WTC11 (cell line): Measurements from ENCODE around the gene SLC35F1. TPM values are rescaled to one million over a fixed set of nuclear protein-coding genes. Genes with fewer than 3 reads are reported as not detected.

Source experiments
- ATAC-seq: fragments of 200-7000 bp; cut with Tn5 transposase; 2 replicates; pipeline ENCODE4 v1.10.0; 2021; ENCODE audit warnings: mild to moderate bottlenecking, moderate library complexity
- CTCF ChIA-PET: fragments of 300-600 bp; sonication (Branson Sonifier 250); formaldehyde crosslinking; loops from one replicate; lab custom pipeline; 2021; ENCODE audit warnings: antibody characterized with exemption; lab: Charles Lee
- POLR2A ChIA-PET: fragments of 350-600 bp; sonication (Branson Sonifier 250); formaldehyde crosslinking; loops from one replicate; lab custom pipeline; 2021; ENCODE audit warnings: antibody characterized with exemption; lab: Charles Lee
- DNase-seq: peaks from one replicate; pipeline ENCODE4 v3.0.0; 2021; ENCODE audit warnings: low spot score
- H3K27ac Mint-ChIP-seq: 2 replicates; pipeline ENCODE4 v1.8.0; 2021; ENCODE audit warnings: mixed read lengths
- H3K27me3 Mint-ChIP-seq: 2 replicates; pipeline ENCODE4 v1.8.0; 2021; ENCODE audit warnings: low read depth, mild to moderate bottlenecking, moderate library complexity, mixed read lengths
- H3K36me3 Mint-ChIP-seq: 2 replicates; pipeline ENCODE4 v1.8.0; 2021; ENCODE audit warnings: mixed read lengths
- H3K4me1 Mint-ChIP-seq: 2 replicates; pipeline ENCODE4 v1.8.0; 2022; ENCODE audit warnings: mixed read lengths
- H3K4me3 Mint-ChIP-seq: 2 replicates; pipeline ENCODE4 v1.8.0; 2021; ENCODE audit warnings: mild to moderate bottlenecking, moderate library complexity, mixed read lengths
- H3K9me3 Mint-ChIP-seq: 2 replicates; pipeline ENCODE4 v1.8.0; 2021; ENCODE audit warnings: mixed read lengths
- ATF1 ChIP-seq: sonication (generic); formaldehyde crosslinking; IDR thresholded peaks from 2 replicates; pipeline ENCODE4 v1.8.1; 2023; ENCODE audit warnings: mild to moderate bottlenecking, moderate library complexity, missing genetic modification reagents
- ATF3 ChIP-seq: sonication (generic); formaldehyde crosslinking; conservative IDR thresholded peaks from 2 replicates; pipeline ENCODE4 v1.8.1; 2022; ENCODE audit warnings: mild to moderate bottlenecking, missing genetic modification reagents
- CREB1 ChIP-seq: sonication (generic); formaldehyde crosslinking; IDR thresholded peaks from 2 replicates; pipeline ENCODE4 v1.8.0; 2023; ENCODE audit warnings: mild to moderate bottlenecking, missing genetic modification reagents
- CTCF ChIP-seq: fragments of 200-600 bp; IDR thresholded peaks from 2 replicates; pipeline ENCODE4 v1.8.0; 2022; ENCODE audit warnings: antibody characterized with exemption
- E2F4 ChIP-seq: sonication (generic); formaldehyde crosslinking; IDR thresholded peaks from 2 replicates; pipeline ENCODE4 v1.8.1; 2022; ENCODE audit warnings: low read depth, mild to moderate bottlenecking, moderate library complexity, missing genetic modification reagents, borderline replicate concordance
- EMX1 ChIP-seq: fragments of 250-450 bp; sonication (Bioruptor Pico); IDR thresholded peaks from 2 replicates; pipeline ENCODE4 v1.8.0; 2021; ENCODE audit warnings: mild to moderate bottlenecking
- FOXJ3 ChIP-seq: sonication (generic); formaldehyde crosslinking; IDR thresholded peaks from 2 replicates; pipeline ENCODE4 v1.9.0; 2021; ENCODE audit warnings: missing genetic modification reagents, mild to moderate bottlenecking, borderline replicate concordance
- HMGXB4 ChIP-seq: sonication (generic); formaldehyde crosslinking; IDR thresholded peaks from 2 replicates; pipeline ENCODE4 v1.8.1; 2023; ENCODE audit warnings: mild to moderate bottlenecking, moderate library complexity, missing genetic modification reagents
- JAZF1 ChIP-seq: fragments of 250-450 bp; sonication (Bioruptor Pico); IDR thresholded peaks from 2 replicates; pipeline ENCODE4 v1.9.0; 2021; ENCODE audit warnings: moderate library complexity, mild to moderate bottlenecking, inconsistent platforms
- KAT7 ChIP-seq: sonication (generic); formaldehyde crosslinking; IDR thresholded peaks from 2 replicates; pipeline ENCODE4 v1.8.1; 2023; ENCODE audit warnings: missing genetic modification reagents, mild to moderate bottlenecking, borderline replicate concordance
- MAX ChIP-seq: sonication (generic); formaldehyde crosslinking; IDR thresholded peaks from 2 replicates; pipeline ENCODE4 v1.8.0; 2022; ENCODE audit warnings: mild to moderate bottlenecking, missing genetic modification reagents
- NR1H2 ChIP-seq: sonication (generic); formaldehyde crosslinking; IDR thresholded peaks from 2 replicates; pipeline ENCODE4 v1.9.0; 2021; ENCODE audit warnings: mild to moderate bottlenecking, moderate library complexity, missing genetic modification reagents
- PREB ChIP-seq: sonication (generic); formaldehyde crosslinking; IDR thresholded peaks from 2 replicates; pipeline ENCODE4 v1.8.1; 2022; ENCODE audit warnings: mild to moderate bottlenecking, missing genetic modification reagents, moderate library complexity, borderline replicate concordance
- RORB ChIP-seq: fragments of 250-450 bp; sonication (Bioruptor Pico); IDR thresholded peaks from 2 replicates; pipeline ENCODE4 v1.9.0; 2021; ENCODE audit warnings: mild to moderate bottlenecking
- SP1 ChIP-seq: sonication (generic); formaldehyde crosslinking; conservative IDR thresholded peaks from 2 replicates; pipeline ENCODE4 v1.8.1; 2022; ENCODE audit warnings: missing genetic modification reagents
- USF2 ChIP-seq: sonication (generic); formaldehyde crosslinking; IDR thresholded peaks from 2 replicates; pipeline ENCODE4 v1.8.1; 2023; ENCODE audit warnings: mild to moderate bottlenecking, missing genetic modification reagents, moderate library complexity
- ZNF317 ChIP-seq: sonication (generic); formaldehyde crosslinking; IDR thresholded peaks from 2 replicates; pipeline ENCODE4 v1.8.1; 2023; ENCODE audit warnings: low read depth, mild to moderate bottlenecking, moderate library complexity, missing genetic modification reagents, borderline replicate concordance
- ZNF423 ChIP-seq: fragments of 250-450 bp; sonication (Bioruptor Pico); IDR thresholded peaks from 2 replicates; pipeline ENCODE4 v2.1.2; 2022; ENCODE audit warnings: mild to moderate bottlenecking, moderate library complexity
- ZNF512 ChIP-seq: sonication (generic); formaldehyde crosslinking; IDR thresholded peaks from 2 replicates; pipeline ENCODE4 v1.8.1; 2022; ENCODE audit warnings: missing genetic modification reagents, borderline replicate concordance
- total RNA-seq: library from RNA; stranded (reverse); gene quantifications from 3 replicates; pipeline ENCODE4 v1.2.3, GENCODE V29; 2021

The SLC35F1 gene
- total RNA-seq, 1 experiment from 2014 or later: 11.0 TPM

GRCh38 chr6:118277631-118278030 lies 370.6 kb downstream of the SLC35F1 start:
- CTCF ChIA-PET: no interaction called here

GRCh38 chr6:118280210-118280609 lies 373.1 kb downstream of the SLC35F1 start:
- ChIA-PET CTCF (no interaction called here), POLR2A (no interaction called here)
- H3K36me3 Mint-ChIP-seq: no peaks in the 10 kb centered on the region
- no peaks in the 10 kb centered on the region for H3K27me3 Mint-ChIP-seq
- H3K27ac Mint-ChIP-seq: no peak overlapping the region
- ATAC-seq (no peak), DNase-seq (no peak)
- peaks cover 13% of the 10 kb centered on the region for H3K4me1 Mint-ChIP-seq
- no peaks in the 10 kb centered on the region for H3K9me3 Mint-ChIP-seq
- H3K4me3 Mint-ChIP-seq: no peak overlapping the region
- TF ChIP-seq USF2 (CRISPR knock-in tag) (no peak), JAZF1 (no peak), HMGXB4 (CRISPR knock-in tag) (no peak), CREB1 (CRISPR knock-in tag) (no peak), FOXJ3 (CRISPR knock-in tag) (no peak), MAX (CRISPR knock-in tag) (no peak), SP1 (CRISPR knock-in tag) (no peak)

More at GRCh38 chr6:118277631-118278030, 370.6 kb downstream of the SLC35F1 start:
- Mint-ChIP-seq H3K9me3 (0 out of 2 replicates have a peak, but pooled peaks cover 3% of the 10 kb centered on the region), H3K4me1 (peaks cover 8% of the 10 kb centered on the region)
- POLR2A ChIA-PET: interaction anchor here (0.7 kb wide), 1 partner anchor 11 kb away, joined by 3 read pairs; no protein-coding TSS in a partner anchor
- TF ChIP-seq FOXJ3 (CRISPR knock-in tag): no peak
- TF ChIP-seq E2F4 (CRISPR knock-in tag): no peak
- no peak for TF ChIP-seq PREB (CRISPR knock-in tag)
- TF ChIP-seq ATF3 (CRISPR knock-in tag): no peak
- TF ChIP-seq ATF1 (CRISPR knock-in tag): no peak
- TF ChIP-seq ZNF317: no peak
- no peak for TF ChIP-seq EMX1 (CRISPR knock-in tag)
- TF ChIP-seq KAT7 (CRISPR knock-in tag): no peak
- TF ChIP-seq ZNF512 (CRISPR knock-in tag): no peak
- no peak for TF ChIP-seq RORB
- no peak for TF ChIP-seq CTCF
- TF ChIP-seq USF2 (CRISPR knock-in tag): no peak
- no peak for TF ChIP-seq NR1H2 (CRISPR knock-in tag)
- no peak for TF ChIP-seq ZNF423 (CRISPR knock-in tag)
- TF ChIP-seq SP1 (CRISPR knock-in tag): no peak
- TF ChIP-seq, all 79 proteins: peak for 0
- no peak overlapping the region for H3K4me3 Mint-ChIP-seq
- no peak overlapping the region for H3K27ac Mint-ChIP-seq
- ATAC-seq (no peak), DNase-seq (no peak)
- no peaks in the 10 kb centered on the region for H3K36me3 Mint-ChIP-seq
- no peaks in the 10 kb centered on the region for H3K27me3 Mint-ChIP-seq
